Thyroid gland (tissue), 4 donors: Measurements from ENCODE around the gene TAAR5.

Experiments
- CTCF ChIP-seq, 6 experiments: fragments of 200-600 bp in 3 of 6; fragments of 450-650 bp in 3 of 6; sonication (generic) in 3 of 6; IDR thresholded peaks; one replicate each; pipeline ENCODE4 v1.5.1; 2016 to 2019; ENCODE audit warnings: antibody characterized with exemption in 6 of 6, mild to moderate bottlenecking in 2 of 6, inconsistent platforms in 1 of 6, moderate library complexity in 1 of 6
- POLR2A ChIP-seq, 2 donors: fragments of 450-650 bp; IDR thresholded peaks; one replicate each; pipeline ENCODE4 v1.6.1; 2017; ENCODE audit warnings: antibody characterized with exemption in 2 of 2, mild to moderate bottlenecking in 2 of 2, moderate library complexity in 1 of 2

DNA sequence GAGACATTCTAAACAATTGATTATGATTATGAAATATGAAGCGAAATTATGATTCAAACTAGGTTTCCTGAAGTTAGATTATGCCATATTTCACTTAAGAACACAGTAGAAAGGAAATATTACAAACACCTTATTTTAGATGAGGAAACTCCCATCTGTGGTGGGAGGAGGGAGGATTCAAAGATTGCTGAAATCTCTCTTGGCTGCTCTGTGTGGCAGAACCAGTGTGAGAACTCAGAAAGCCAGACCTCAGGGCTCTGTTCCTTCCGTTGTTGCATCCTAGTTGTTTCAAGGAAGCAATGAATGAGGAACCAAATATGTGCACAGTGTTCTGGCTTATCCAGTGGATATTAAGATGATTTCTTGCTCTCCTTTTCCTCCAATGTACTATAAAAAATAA lies 2.1 kb downstream of the TAAR5 start:
- TF ChIP-seq CTCF (IDR thresholded peaks at IDR 0.05) (no peak), POLR2A (IDR thresholded peaks at IDR 0.05) (no peak)
